DOHH2 (cell line): ENCODE measurements around the gene ADGRG1.

Experiments
- EZH2phosphoT487 ChIP-seq: fragments of 200-600 bp; sonication (generic); IDR thresholded peaks from 2 replicates; pipeline ENCODE4 v1.6.1; 2017; ENCODE audit warnings: borderline replicate concordance, mild to moderate bottlenecking, antibody characterized with exemption, low read length, moderate library complexity, mixed read lengths
- TF ChIP-seq, protein P1 (sequence below): fragments of 200-600 bp; sonication (generic); IDR thresholded peaks from one replicate; pipeline ENCODE4 v1.5.1; 2014; ENCODE audit warnings: antibody characterized with exemption, mild to moderate bottlenecking, low read depth, low read length; ENCODE audit not compliant: poor library complexity, severe bottlenecking

DNA sequence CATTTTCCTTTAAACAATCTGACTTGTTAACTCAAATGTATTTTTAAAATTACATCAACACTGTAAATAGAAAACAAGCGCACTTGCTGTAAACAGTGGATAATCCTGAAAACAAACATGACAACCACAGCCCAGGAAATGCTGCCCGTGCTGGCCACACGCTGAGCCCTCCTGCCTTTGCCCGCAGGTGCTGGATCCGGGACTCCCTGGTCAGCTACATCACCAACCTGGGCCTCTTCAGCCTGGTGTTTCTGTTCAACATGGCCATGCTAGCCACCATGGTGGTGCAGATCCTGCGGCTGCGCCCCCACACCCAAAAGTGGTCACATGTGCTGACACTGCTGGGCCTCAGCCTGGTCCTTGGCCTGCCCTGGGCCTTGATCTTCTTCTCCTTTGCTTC, 33.1 kb downstream of the ADGRG1 start:
- TF ChIP-seq, protein P1, sequence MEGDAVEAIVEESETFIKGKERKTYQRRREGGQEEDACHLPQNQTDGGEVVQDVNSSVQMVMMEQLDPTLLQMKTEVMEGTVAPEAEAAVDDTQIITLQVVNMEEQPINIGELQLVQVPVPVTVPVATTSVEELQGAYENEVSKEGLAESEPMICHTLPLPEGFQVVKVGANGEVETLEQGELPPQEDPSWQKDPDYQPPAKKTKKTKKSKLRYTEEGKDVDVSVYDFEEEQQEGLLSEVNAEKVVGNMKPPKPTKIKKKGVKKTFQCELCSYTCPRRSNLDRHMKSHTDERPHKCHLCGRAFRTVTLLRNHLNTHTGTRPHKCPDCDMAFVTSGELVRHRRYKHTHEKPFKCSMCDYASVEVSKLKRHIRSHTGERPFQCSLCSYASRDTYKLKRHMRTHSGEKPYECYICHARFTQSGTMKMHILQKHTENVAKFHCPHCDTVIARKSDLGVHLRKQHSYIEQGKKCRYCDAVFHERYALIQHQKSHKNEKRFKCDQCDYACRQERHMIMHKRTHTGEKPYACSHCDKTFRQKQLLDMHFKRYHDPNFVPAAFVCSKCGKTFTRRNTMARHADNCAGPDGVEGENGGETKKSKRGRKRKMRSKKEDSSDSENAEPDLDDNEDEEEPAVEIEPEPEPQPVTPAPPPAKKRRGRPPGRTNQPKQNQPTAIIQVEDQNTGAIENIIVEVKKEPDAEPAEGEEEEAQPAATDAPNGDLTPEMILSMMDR: no peak
- TF ChIP-seq EZH2phosphoT487: no peak
